GM12801 (cell line): ENCODE measurements around the gene CHRNG.

Source experiments
- CTCF ChIP-seq: IDR thresholded peaks from one replicate; pipeline ENCODE4 v1.5.1; 2011; ENCODE audit warnings: control low read depth; ENCODE audit not compliant: insufficient read length; ENCODE audit errors: extremely low read depth

Gene CHRNG

GRCh38 chr2:232511336-232511890, 28.1 kb upstream of the CHRNG start:
- TF ChIP-seq CTCF, result no peak

GRCh38 chr2:232512602-232513001, 26.9 kb upstream of the CHRNG start:
- no peak for TF ChIP-seq CTCF

- TF ChIP-seq CTCF, result no peak
Observed at GRCh38 chr2:232513353-232513752, 26.1 kb upstream of the CHRNG start.

- TF ChIP-seq CTCF, result no peak
Observed at GRCh38 chr2:232515639-232516038, 23.9 kb upstream of the CHRNG start.

GRCh38 chr2:232516551-232516950, 22.9 kb upstream of the CHRNG start:
- no peak for TF ChIP-seq CTCF

GRCh38 chr2:232518844-232519243, 20.6 kb upstream of the CHRNG start:
- TF ChIP-seq CTCF, result no peak

GRCh38 chr2:232519581-232520438, 19.7 kb upstream of the CHRNG start, which contains the start of gene PRSS56:
Gene PRSS56, plus strand, starts transcription at chr2:232520388. Its CDS starts 211 bp downstream, at chr2:232520599.
- TF ChIP-seq CTCF, result no peak
